ENCODE results near the gene GPR42. TPM values are rescaled to one million over a fixed set of nuclear protein-coding genes. Genes with fewer than 3 reads are reported as not detected.

GPR42 gene
- total RNA-seq, 1 experiment from 2014 or later = not detected

DNA sequence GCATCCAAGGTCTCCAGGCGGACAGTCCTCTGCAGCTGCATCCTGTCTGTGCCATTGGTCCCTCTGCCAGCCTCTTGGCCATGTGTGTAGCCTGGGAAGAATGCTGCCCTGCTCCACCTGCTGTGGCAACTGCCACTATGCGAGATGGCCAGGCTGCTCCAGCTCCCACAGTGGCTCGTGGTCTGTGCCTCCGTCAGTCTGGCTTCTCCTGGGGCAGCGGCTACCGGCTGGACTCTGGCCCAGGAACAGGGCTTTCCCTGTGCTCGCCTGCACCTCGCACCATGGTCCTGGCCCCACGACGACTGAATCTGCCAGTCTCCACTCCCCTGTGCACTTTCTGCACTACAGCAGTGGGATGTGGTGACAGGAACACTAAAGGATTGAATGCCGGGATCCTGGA, 50.5 kb downstream of the GPR42 start:
- Mint-ChIP-seq H3K36me3 (ENCODE audit: insufficient read depth, unreplicated experiment) (no peaks in the 10 kb centered on the region), H3K4me3 (ENCODE audit: unreplicated experiment) (no peak overlapping the region), H3K4me1 (ENCODE audit: low read depth, unreplicated experiment) (peaks cover 14% of the 10 kb centered on the region), H3K27ac (ENCODE audit: unreplicated experiment) (no peak overlapping the region), H3K9me3 (ENCODE audit: unreplicated experiment) (no peaks in the 10 kb centered on the region), H3K27me3 (ENCODE audit: insufficient read depth, unreplicated experiment) (no peaks in the 10 kb centered on the region)
- no TSS peak for BruUV-seq (replicated peaks)
- CTCF ChIA-PET = interaction anchor here (1.0 to 1.5 kb wide), 3 partner anchors 9 to 74 kb away, joined by 4 to 13 read pairs (median 6); no protein-coding TSS in a partner anchor
- Histone ChIP-seq H3K27me3 (replicated peaks; ENCODE audit: control insufficient read depth, insufficient read depth, low read length) (no peaks in the 10 kb centered on the region), H3K4me3 (ENCODE audit: low read depth, low read length) (no peak overlapping the region), H3K4me1 (peaks cover 15% of the 10 kb centered on the region), H3K9me3 (no peaks in the 10 kb centered on the region), H3K36me3 (ENCODE audit: control insufficient read depth, insufficient read depth, low read length) (no peaks in the 10 kb centered on the region)
- intact Hi-C loops (cut with micrococcal nuclease; ENCODE audit: unreplicated experiment) = no loop called here
- POLR2A ChIA-PET = no interaction called here
- no peak for DNase-seq
- TF ChIP-seq, protein P1, sequence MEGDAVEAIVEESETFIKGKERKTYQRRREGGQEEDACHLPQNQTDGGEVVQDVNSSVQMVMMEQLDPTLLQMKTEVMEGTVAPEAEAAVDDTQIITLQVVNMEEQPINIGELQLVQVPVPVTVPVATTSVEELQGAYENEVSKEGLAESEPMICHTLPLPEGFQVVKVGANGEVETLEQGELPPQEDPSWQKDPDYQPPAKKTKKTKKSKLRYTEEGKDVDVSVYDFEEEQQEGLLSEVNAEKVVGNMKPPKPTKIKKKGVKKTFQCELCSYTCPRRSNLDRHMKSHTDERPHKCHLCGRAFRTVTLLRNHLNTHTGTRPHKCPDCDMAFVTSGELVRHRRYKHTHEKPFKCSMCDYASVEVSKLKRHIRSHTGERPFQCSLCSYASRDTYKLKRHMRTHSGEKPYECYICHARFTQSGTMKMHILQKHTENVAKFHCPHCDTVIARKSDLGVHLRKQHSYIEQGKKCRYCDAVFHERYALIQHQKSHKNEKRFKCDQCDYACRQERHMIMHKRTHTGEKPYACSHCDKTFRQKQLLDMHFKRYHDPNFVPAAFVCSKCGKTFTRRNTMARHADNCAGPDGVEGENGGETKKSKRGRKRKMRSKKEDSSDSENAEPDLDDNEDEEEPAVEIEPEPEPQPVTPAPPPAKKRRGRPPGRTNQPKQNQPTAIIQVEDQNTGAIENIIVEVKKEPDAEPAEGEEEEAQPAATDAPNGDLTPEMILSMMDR (IDR thresholded peaks at IDR 0.05; ENCODE audit: insufficient read depth in 1 of 2, low read depth in 1 of 2, low read length in 1 of 2, severe bottlenecking in 1 of 2, unreplicated experiment in 1 of 2) = no peak

Small RNA genes lying within 50 kb of the gene (microRNA-seq; reads per million reads assigned to microRNA genes)
- gene MIR5196 = not detected

Other genes with a start within 250 kb of the GPR42 start
- gene LGI4, start 236.0 kb upstream of the GPR42 start, total RNA-seq (2022) = 0.37 and 0.43 TPM in 2 replicates
- gene FXYD1, start 232.2 kb upstream of the GPR42 start, total RNA-seq (2022) = not detected in 2 replicates
- gene FXYD7, start 227.8 kb upstream of the GPR42 start, total RNA-seq (2022) = not detected in 2 replicates
- gene FXYD5, start 216.3 kb upstream of the GPR42 start, total RNA-seq (2022) = 20.2 and 20.4 TPM in 2 replicates
- gene FAM187B, start 142.3 kb upstream of the GPR42 start, total RNA-seq (2022) = not detected in 2 replicates
- gene LSR, start 122.1 kb upstream of the GPR42 start, total RNA-seq (2022) = 172 and 197 TPM in 2 replicates
- gene USF2, start 102.1 kb upstream of the GPR42 start, total RNA-seq (2022) = 105 and 108 TPM in 2 replicates
- gene HAMP, start 88.5 kb upstream of the GPR42 start, total RNA-seq (2022) = not detected in 2 replicates
- 0.41 TPM in 1 of 2 replicates, not detected in the other for gene MAG, start 78.9 kb upstream of the GPR42 start, total RNA-seq (2022)
- gene CD22, start 41.9 kb upstream of the GPR42 start, total RNA-seq (2022) = not detected in 2 replicates
- not detected in 2 replicates for gene FFAR1, start 23.2 kb upstream of the GPR42 start, total RNA-seq (2022)
- not detected in 2 replicates for gene FFAR3, start 12.6 kb upstream of the GPR42 start, total RNA-seq (2022)
- gene FFAR2, start 77.2 kb downstream of the GPR42 start, total RNA-seq (2022) = not detected in 2 replicates
- gene KRTDAP, start 119.4 kb downstream of the GPR42 start, total RNA-seq (2022) = not detected in 2 replicates
- 341 and 354 TPM in 2 replicates for gene DMKN, start 142.6 kb downstream of the GPR42 start, total RNA-seq (2022)
- not detected in 2 replicates for gene SBSN, start 157.2 kb downstream of the GPR42 start, total RNA-seq (2022)
- gene GAPDHS, start 162.4 kb downstream of the GPR42 start, total RNA-seq (2022) = not detected in 2 replicates
- gene TMEM147, start 174.6 kb downstream of the GPR42 start, total RNA-seq (2022) = 126 and 140 TPM in 2 replicates
- gene ATP4A, start 192.6 kb downstream of the GPR42 start, total RNA-seq (2022) = not detected in 2 replicates
- gene PMIS2, start 215.1 kb downstream of the GPR42 start, total RNA-seq (2022) = not detected in 2 replicates
- gene HAUS5, start 241.7 kb downstream of the GPR42 start, total RNA-seq (2022) = 26.4 and 27.9 TPM in 2 replicates

Measured in Caco-2 (cell line).